Activated CD4-positive, alpha-beta T cell treated with anti-CD3 and anti-CD28 coated beads, Interleukin-2, amount 10 ng/mL, durations not matched to agents 7 days and 5 days (primary cell): ENCODE results near the gene PITPNM3. TPM values are rescaled to one million over a fixed set of nuclear protein-coding genes. Genes with fewer than 3 reads are reported as not detected.

ENCODE experiments used
- CTCF ChIA-PET: fragments of 350-600 bp; sonication (Branson Sonifier 250); formaldehyde crosslinking; loops from one replicate; lab custom pipeline; 2021; ENCODE audit warnings: antibody characterized with exemption; lab: Charles Lee
- POLR2A ChIA-PET: fragments of 350-600 bp; sonication (Branson Sonifier 250); formaldehyde crosslinking; loops from one replicate; lab custom pipeline; 2021; ENCODE audit warnings: antibody characterized with exemption; lab: Charles Lee
- DNase-seq: peaks from one replicate; pipeline ENCODE4 v3.0.0-alpha.2; 2020
- H3K27ac Mint-ChIP-seq: one replicate; pipeline ENCODE4 v1.8.0; 2021; ENCODE audit warnings: mild to moderate bottlenecking, moderate library complexity, mixed read lengths
- H3K27me3 Mint-ChIP-seq: one replicate; pipeline ENCODE4 v1.8.0; 2021; ENCODE audit warnings: mixed read lengths
- H3K36me3 Mint-ChIP-seq: one replicate; pipeline ENCODE4 v1.8.0; 2021; ENCODE audit warnings: low read depth, mixed read lengths
- H3K4me1 Mint-ChIP-seq: one replicate; pipeline ENCODE4 v1.8.0; 2021; ENCODE audit warnings: mixed read lengths
- H3K4me3 Mint-ChIP-seq: one replicate; pipeline ENCODE4 v1.8.0; 2021; ENCODE audit warnings: mild to moderate bottlenecking, moderate library complexity, mixed read lengths
- H3K9me3 Mint-ChIP-seq: one replicate; pipeline ENCODE4 v1.8.0; 2021; ENCODE audit warnings: mixed read lengths
- total RNA-seq, 2 experiments: library from RNA; stranded (reverse); gene quantifications; one replicate each; pipeline ENCODE4 v1.2.3, GENCODE V29; 2021

Gene PITPNM3
- total RNA-seq, 2 experiments from 2014 or later = 0.33 to 0.37 TPM

- no peak overlapping the region for H3K4me3 Mint-ChIP-seq
- H3K27me3 Mint-ChIP-seq = no peaks in the 10 kb centered on the region
- H3K27ac Mint-ChIP-seq = no peak overlapping the region
- H3K36me3 Mint-ChIP-seq = no peaks in the 10 kb centered on the region
- no peaks in the 10 kb centered on the region for H3K9me3 Mint-ChIP-seq
- no peak for DNase-seq
- ChIA-PET CTCF (interaction anchor here (0.5 to 2.5 kb wide), 2 partner anchors 9 to 64 kb away, joined by 3 to 9 read pairs; no protein-coding TSS in a partner anchor), POLR2A (no interaction called here)
- no peaks in the 10 kb centered on the region for H3K4me1 Mint-ChIP-seq
Measured at GRCh38 chr17:6482105-6482455, 74.3 kb downstream of the PITPNM3 start.

DNA sequence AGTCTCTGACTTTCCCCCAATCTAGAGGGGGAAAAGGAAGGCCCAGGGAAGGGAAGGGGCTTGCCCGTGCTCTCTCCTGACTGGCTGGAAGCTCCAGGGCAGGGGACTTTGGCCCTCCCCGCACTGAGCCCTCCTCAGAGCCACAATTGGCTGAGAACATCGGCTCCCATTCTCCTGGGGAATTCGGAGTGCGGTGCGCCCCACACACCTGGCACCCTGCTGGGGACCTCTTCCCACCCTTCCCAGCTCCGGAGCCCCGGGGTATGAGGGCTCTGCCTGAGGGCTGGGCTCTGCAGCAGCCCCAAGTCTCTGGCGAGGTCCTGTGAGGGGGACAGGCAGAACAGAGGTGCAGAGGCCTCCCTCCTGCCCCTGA lies 76.1 kb downstream of the PITPNM3 start:
- Mint-ChIP-seq H3K27me3 (no peaks in the 10 kb centered on the region), H3K4me3 (no peak overlapping the region), H3K4me1 (no peaks in the 10 kb centered on the region), H3K9me3 (no peaks in the 10 kb centered on the region), H3K36me3 (no peaks in the 10 kb centered on the region), H3K27ac (no peak overlapping the region)
- DNase-seq = no peak
- POLR2A ChIA-PET = no interaction called here
- CTCF ChIA-PET = no interaction called here

GRCh38 chr17:6479622-6480302 lies 76.6 kb downstream of the PITPNM3 start:
- CTCF ChIA-PET = interaction anchor here (0.6 kb wide), 1 partner anchor 38 kb away, joined by 3 read pairs; no protein-coding TSS in a partner anchor
- Mint-ChIP-seq H3K36me3 (no peaks in the 10 kb centered on the region), H3K4me3 (no peak overlapping the region), H3K27ac (no peak overlapping the region), H3K27me3 (no peaks in the 10 kb centered on the region), H3K9me3 (no peaks in the 10 kb centered on the region), H3K4me1 (no peaks in the 10 kb centered on the region)
- no peak for DNase-seq
- POLR2A ChIA-PET = no interaction called here

DNA sequence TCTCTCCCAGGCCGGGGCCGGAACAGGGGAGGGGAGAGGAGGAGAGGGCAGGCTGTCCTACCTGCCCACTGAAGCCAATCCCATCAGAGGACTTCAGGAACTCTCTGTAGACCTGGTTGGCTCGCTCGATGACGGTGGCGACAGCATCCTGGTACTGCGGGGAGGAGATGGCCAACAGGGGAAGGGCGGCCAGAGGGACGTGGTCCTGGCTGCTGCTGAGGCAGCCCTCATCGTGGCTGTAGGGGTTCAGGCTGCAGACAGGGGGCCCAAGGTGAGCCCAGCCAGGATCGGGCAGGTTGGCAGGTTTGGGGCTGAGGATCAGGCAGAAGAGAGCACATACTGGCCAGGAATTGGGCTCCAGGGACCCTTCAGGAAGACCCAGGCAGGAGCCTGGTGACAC lies 77.9 kb downstream of the PITPNM3 start:
- H3K4me3 Mint-ChIP-seq = no peak overlapping the region
- no peaks in the 10 kb centered on the region for H3K4me1 Mint-ChIP-seq

GRCh38 chr17:6477831-6478383 lies 78.4 kb downstream of the PITPNM3 start:
- ChIA-PET CTCF (no interaction called here), POLR2A (no interaction called here)
- no peak overlapping the region for H3K4me3 Mint-ChIP-seq
- H3K36me3 Mint-ChIP-seq = no peaks in the 10 kb centered on the region
- DNase-seq = no peak
- H3K27ac Mint-ChIP-seq = no peak overlapping the region
- H3K9me3 Mint-ChIP-seq = no peaks in the 10 kb centered on the region
- H3K4me1 Mint-ChIP-seq = no peaks in the 10 kb centered on the region
- no peaks in the 10 kb centered on the region for H3K27me3 Mint-ChIP-seq

More for the DNA sequence above, 77.9 kb downstream of the PITPNM3 start:
- Mint-ChIP-seq H3K36me3 (no peaks in the 10 kb centered on the region), H3K27me3 (no peaks in the 10 kb centered on the region), H3K27ac (no peak overlapping the region), H3K9me3 (no peaks in the 10 kb centered on the region)
- DNase-seq = no peak
- POLR2A ChIA-PET = no interaction called here
- CTCF ChIA-PET = no interaction called here

GRCh38 chr17:6476810-6477179 lies 79.6 kb downstream of the PITPNM3 start:
- H3K4me1 Mint-ChIP-seq = no peaks in the 10 kb centered on the region
- ChIA-PET POLR2A (no interaction called here), CTCF (no interaction called here)
- no peak overlapping the region for H3K4me3 Mint-ChIP-seq
- H3K27ac Mint-ChIP-seq = no peak overlapping the region
- H3K27me3 Mint-ChIP-seq = no peaks in the 10 kb centered on the region
- no peaks in the 10 kb centered on the region for H3K36me3 Mint-ChIP-seq
- DNase-seq = no peak
- H3K9me3 Mint-ChIP-seq = no peaks in the 10 kb centered on the region

DNA sequence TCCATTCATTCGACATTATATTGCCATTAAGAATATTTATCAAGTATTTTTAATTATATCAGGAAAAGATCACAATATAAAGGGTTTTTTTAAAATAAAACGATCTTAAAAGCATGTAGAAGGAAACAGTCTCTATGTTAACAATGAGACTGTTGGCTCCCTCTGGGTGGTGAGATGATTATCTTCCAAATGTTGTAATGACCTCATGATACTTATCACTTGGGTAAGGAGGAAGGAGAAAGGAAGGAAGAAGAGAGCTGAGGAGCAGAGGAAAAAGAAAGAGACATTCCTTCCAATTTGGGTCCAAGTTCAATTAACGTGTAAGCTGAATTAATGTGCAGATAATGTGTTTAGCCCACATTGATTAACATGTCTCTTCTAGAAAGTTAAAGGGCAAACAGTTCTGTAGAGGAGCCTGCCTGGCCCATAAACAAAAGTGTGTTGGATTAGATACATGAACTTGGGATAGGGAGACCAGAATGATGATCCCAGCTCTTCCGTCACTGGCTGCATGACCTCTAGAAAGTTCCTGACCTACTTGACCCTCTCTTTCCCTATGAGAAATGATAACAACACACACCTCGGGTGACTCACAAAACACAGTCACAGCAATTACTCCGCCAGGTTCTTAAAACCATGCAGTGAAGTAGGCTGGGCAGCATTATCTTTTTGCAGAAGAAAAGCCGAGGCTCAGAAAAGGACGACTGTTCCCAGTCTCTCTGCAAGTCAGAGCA lies 80.1 kb downstream of the PITPNM3 start:
- no peaks in the 10 kb centered on the region for H3K36me3 Mint-ChIP-seq
- no peak for DNase-seq
- no peaks in the 10 kb centered on the region for H3K27me3 Mint-ChIP-seq
- CTCF ChIA-PET = interaction anchor here (0.7 to 1.2 kb wide), 3 partner anchors 10 to 172 kb away, joined by 3 to 6 read pairs (median 3); no protein-coding TSS in a partner anchor
- no peak overlapping the region for H3K27ac Mint-ChIP-seq
- POLR2A ChIA-PET = no interaction called here
- H3K4me3 Mint-ChIP-seq = no peak overlapping the region
- no peaks in the 10 kb centered on the region for H3K9me3 Mint-ChIP-seq
- H3K4me1 Mint-ChIP-seq = no peaks in the 10 kb centered on the region

GRCh38 chr17:6475411-6475810 lies 80.9 kb downstream of the PITPNM3 start:
- Mint-ChIP-seq H3K9me3 (no peaks in the 10 kb centered on the region), H3K4me1 (no peaks in the 10 kb centered on the region), H3K4me3 (no peak overlapping the region), H3K27me3 (no peaks in the 10 kb centered on the region), H3K27ac (no peak overlapping the region), H3K36me3 (no peaks in the 10 kb centered on the region)
- DNase-seq = no peak
- POLR2A ChIA-PET = no interaction called here
- CTCF ChIA-PET = interaction anchor here (0.7 to 1.2 kb wide), 3 partner anchors 11 to 173 kb away, joined by 3 to 6 read pairs (median 3); no protein-coding TSS in a partner anchor

- DNase-seq = no peak
- ChIA-PET CTCF (interaction anchor here (1.2 kb wide), 1 partner anchor 174 kb away, joined by 3 read pairs; no protein-coding TSS in a partner anchor), POLR2A (no interaction called here)
- Mint-ChIP-seq H3K36me3 (no peaks in the 10 kb centered on the region), H3K27me3 (no peaks in the 10 kb centered on the region), H3K4me1 (no peaks in the 10 kb centered on the region), H3K9me3 (no peaks in the 10 kb centered on the region), H3K4me3 (no peak overlapping the region), H3K27ac (no peak overlapping the region)
Measured at GRCh38 chr17:6474906-6475305, 81.4 kb downstream of the PITPNM3 start.

GRCh38 chr17:6474376-6474775 lies 82.0 kb downstream of the PITPNM3 start:
- Mint-ChIP-seq H3K4me1 (no peaks in the 10 kb centered on the region), H3K36me3 (no peaks in the 10 kb centered on the region), H3K4me3 (no peak overlapping the region), H3K9me3 (no peaks in the 10 kb centered on the region), H3K27me3 (no peaks in the 10 kb centered on the region), H3K27ac (no peak overlapping the region)
- CTCF ChIA-PET = interaction anchor here (2.4 kb wide), 1 partner anchor 9 kb away, joined by 9 read pairs; no protein-coding TSS in a partner anchor
- POLR2A ChIA-PET = no interaction called here
- DNase-seq = no peak

DNA sequence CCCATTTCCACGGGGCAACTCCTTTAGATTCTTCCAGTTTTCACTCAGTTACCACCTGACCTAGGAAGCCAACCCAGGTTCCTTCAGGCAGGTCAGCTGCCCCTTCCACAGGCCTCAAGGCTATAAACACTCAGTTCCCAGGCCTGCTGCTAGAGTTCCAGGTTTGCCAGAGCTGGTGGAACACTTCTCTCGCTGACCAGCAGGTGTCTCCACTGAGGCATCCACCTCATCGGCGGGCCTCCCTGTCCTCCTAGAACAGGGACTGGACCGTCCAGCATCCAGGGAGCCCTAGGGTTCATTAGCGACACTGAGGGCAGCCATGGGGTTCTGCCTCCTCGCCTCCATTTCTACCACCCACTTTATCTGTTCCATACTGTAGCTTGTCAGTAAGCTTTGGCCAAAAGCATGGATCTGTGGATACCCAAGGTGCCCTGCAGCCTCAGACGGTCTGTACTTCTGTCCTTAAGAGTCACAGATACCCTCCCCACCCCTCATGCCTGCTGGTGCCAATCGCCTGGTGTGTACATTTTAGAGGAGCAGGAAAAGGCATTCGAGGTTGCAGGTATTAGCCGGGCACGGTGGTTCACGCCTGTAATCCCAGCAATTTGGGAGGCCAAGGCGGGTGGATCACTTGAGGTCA lies 83.1 kb downstream of the PITPNM3 start:
- ChIA-PET CTCF (interaction anchor here (0.6 to 2.4 kb wide), 6 partner anchors 10 to 106 kb away, joined by 3 to 9 read pairs (median 4); no protein-coding TSS in a partner anchor), POLR2A (no interaction called here)
- no peaks in the 10 kb centered on the region for H3K9me3 Mint-ChIP-seq
- no peak overlapping the region for H3K4me3 Mint-ChIP-seq
- no peaks in the 10 kb centered on the region for H3K27me3 Mint-ChIP-seq
- DNase-seq = peak; percentile 73
- H3K4me1 Mint-ChIP-seq = no peaks in the 10 kb centered on the region
- no peaks in the 10 kb centered on the region for H3K36me3 Mint-ChIP-seq
- H3K27ac Mint-ChIP-seq = no peak overlapping the region

GRCh38 chr17:6472517-6472916 lies 83.8 kb downstream of the PITPNM3 start:
- no peak for DNase-seq
- POLR2A ChIA-PET = no interaction called here
- H3K4me1 Mint-ChIP-seq = no peaks in the 10 kb centered on the region

More at GRCh38 chr17:6472517-6472916, 83.8 kb downstream of the PITPNM3 start:
- H3K36me3 Mint-ChIP-seq = no peaks in the 10 kb centered on the region
- no peak overlapping the region for H3K4me3 Mint-ChIP-seq
- no peaks in the 10 kb centered on the region for H3K27me3 Mint-ChIP-seq
- H3K27ac Mint-ChIP-seq = no peak overlapping the region
- H3K9me3 Mint-ChIP-seq = no peaks in the 10 kb centered on the region
- CTCF ChIA-PET = interaction anchor here (0.6 to 2.4 kb wide), 5 partner anchors 10 to 107 kb away, joined by 3 to 9 read pairs (median 4); no protein-coding TSS in a partner anchor
